BE2C (cell line): ENCODE data around the gene ARGLU1.
A peak's percentile ranks its signal among the peaks of the same experiment; 100 is the strongest.

Experiments
- DNase-seq: peaks from one replicate; pipeline ENCODE4 v3.0.0-alpha.2; 2020
- H3K27me3 ChIP-seq: fragments of 250-450 bp; sonication (Bioruptor Pico); 2 replicates; pipeline ENCODE4 v1.5.1; 2020; ENCODE audit warnings: mild to moderate bottlenecking
- H3K36me3 ChIP-seq: fragments of 250-450 bp; sonication (Bioruptor Pico); 2 replicates; pipeline ENCODE4 v1.5.1; 2020; ENCODE audit warnings: mild to moderate bottlenecking
- H3K4me1 ChIP-seq: fragments of 250-450 bp; sonication (Bioruptor Pico); 2 replicates; pipeline ENCODE4 v1.5.1; 2020
- H3K4me3 ChIP-seq: 2 replicates; pipeline ENCODE4 v1.5.1; 2011; ENCODE audit warnings: low read depth, low read length
- H3K9me3 ChIP-seq: fragments of 250-450 bp; sonication (Bioruptor Pico); 2 replicates; pipeline ENCODE4 v1.5.1; 2020
- CTCF ChIP-seq: IDR thresholded peaks from 2 replicates; pipeline ENCODE4 v1.5.1; 2012; ENCODE audit warnings: mild to moderate bottlenecking, low read depth, low read length

The ARGLU1 gene

GRCh38 chr13:106532111-106532929, 35.6 kb downstream of the ARGLU1 start:
- H3K36me3 ChIP-seq = peaks cover 5% of the 10 kb centered on the region; the same call in 1 of the 2 replicates
- no peaks in the 10 kb centered on the region for H3K9me3 ChIP-seq
- peaks cover 29% of the 10 kb centered on the region for H3K4me1 ChIP-seq
- H3K27me3 ChIP-seq = no peaks in the 10 kb centered on the region
- peak; percentile 75 for DNase-seq
- no peak for TF ChIP-seq CTCF
- peak overlapping the region; percentile 85 for H3K4me3 ChIP-seq

DNA sequence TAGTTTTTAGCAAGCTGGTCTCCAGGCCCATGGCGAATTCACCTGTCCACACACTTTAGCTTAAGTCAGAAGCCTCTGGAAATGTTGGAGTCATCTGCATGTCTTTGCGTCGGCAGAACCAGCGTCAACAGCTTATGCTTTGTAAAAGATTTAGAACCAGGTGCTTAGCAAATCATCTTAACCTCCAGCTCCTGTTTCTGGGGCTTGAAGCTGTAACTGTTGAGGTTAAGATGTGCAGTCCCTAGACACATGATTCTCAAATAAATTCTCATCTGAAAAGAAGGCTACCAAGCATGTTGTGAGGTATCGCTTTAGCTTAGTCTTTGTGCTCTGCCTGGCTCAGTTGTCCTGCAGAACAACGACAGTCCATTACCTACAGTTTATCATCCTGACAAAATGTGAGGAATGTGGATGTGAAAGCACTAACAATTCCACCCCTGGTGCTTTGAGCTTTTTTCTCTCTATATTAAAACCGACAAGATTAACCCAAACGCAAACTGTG, 36.9 kb downstream of the ARGLU1 start:
- Histone ChIP-seq H3K27me3 (no peaks in the 10 kb centered on the region), H3K9me3 (no peaks in the 10 kb centered on the region), H3K4me3 (peak overlapping the region; percentile 85), H3K4me1 (peaks cover 30% of the 10 kb centered on the region), H3K36me3 (peaks cover 5% of the 10 kb centered on the region; the same call in 1 of the 2 replicates)
- DNase-seq = no peak
- no peak for TF ChIP-seq CTCF

DNA sequence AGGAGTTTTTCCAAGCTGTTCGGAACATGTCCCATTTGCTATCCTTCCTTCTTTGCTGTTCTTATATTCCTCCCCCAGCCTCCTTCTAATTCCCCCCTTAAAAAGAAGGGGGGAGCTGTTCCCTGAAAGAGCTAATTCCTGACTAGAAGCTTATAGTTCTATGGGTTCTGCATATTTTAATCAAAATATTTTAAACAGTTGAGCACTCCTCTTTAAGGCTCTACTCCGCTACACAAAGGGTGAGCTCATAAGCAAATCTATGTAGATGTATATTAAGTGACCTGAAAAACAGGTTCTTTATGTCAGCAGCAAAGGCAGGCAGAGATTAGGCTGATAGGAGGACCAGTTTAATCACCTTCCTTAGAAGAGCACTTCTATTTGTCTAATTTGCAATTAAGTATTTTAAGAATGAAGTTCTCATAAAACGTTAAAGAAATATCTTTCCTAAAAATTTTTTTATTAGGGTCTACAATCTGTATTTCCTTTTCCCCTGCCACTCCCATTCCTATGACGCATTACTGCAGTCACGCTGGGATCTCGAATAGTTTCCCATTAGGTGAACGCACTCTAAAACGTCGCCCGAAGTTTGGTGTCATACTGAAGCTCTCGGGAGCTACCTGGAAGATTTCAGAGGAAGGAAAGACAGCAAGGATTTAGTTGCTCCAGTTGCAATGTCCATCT, 37.6 kb downstream of the ARGLU1 start:
- Histone ChIP-seq H3K9me3 (no peaks in the 10 kb centered on the region), H3K4me1 (peaks cover 37% of the 10 kb centered on the region), H3K27me3 (no peaks in the 10 kb centered on the region), H3K36me3 (peaks cover 5% of the 10 kb centered on the region; the same call in 1 of the 2 replicates), H3K4me3 (peak overlapping the region; percentile 85)
- no peak for DNase-seq
- TF ChIP-seq CTCF = no peak

DNA sequence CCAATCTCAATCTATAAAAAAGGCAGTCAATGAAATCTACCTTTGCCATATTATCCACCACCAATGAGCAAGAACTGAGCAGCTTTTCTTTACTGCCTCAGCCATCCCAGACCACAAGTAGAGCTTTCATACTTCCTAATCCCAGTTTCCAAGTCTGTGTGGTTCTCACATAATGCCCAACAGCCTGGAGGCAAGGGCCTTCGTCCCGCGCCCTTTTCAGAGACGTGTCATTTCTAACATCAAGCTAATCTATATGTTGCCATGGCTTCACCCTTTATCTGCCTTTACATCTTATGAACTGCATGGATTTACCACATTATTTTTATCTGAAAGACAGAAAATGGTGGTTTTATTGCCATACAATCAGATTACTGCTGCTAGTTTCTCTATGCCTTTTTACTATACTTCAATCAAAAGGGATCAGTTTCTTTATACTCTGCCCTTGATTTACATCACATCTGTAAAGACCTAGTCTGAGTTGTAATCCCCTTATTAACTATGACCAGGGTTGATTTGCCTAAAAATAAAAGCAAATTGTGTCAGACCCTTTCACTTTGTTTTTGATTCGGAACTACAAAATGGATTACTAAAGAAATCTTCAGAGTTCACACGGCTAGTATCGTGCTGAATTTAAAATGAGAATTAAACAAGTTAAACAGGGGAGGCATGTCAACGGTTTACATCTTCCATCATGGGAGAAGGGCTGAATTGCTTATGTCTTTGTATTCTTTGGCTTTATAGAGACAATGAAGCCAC, 38.3 kb downstream of the ARGLU1 start:
- Histone ChIP-seq H3K4me3 (peak overlapping the region; percentile 85), H3K27me3 (no peaks in the 10 kb centered on the region), H3K4me1 (peaks cover 44% of the 10 kb centered on the region)

More for the DNA sequence above, 38.3 kb downstream of the ARGLU1 start:
- no peak for TF ChIP-seq CTCF
- DNase-seq = no peak
- Histone ChIP-seq H3K9me3 (no peaks in the 10 kb centered on the region), H3K36me3 (peaks cover 5% of the 10 kb centered on the region; the same call in 1 of the 2 replicates)
